Mononuclear cell (primary cell): Measurements from ENCODE around the gene HOXA9. TPM values are rescaled to one million over a fixed set of nuclear protein-coding genes. Genes with fewer than 3 reads are reported as not detected.

ENCODE experiments used
- H3K27me3 ChIP-seq: 2 replicates; pipeline ENCODE4 v1.6.0; 2011; ENCODE audit warnings: low read length, control low read depth; ENCODE audit not compliant: insufficient read depth
- H3K4me1 ChIP-seq: 2 replicates; pipeline ENCODE4 v1.5.1; 2011; ENCODE audit warnings: mild to moderate bottlenecking, low read length, control low read depth; ENCODE audit not compliant: insufficient read depth
- H3K4me3 ChIP-seq: 2 replicates; pipeline ENCODE4 v1.5.1; 2011; ENCODE audit warnings: mild to moderate bottlenecking, low read length, moderate library complexity
- H3K9me3 ChIP-seq: 2 replicates; pipeline ENCODE4 v1.5.1; 2011; ENCODE audit warnings: low read depth, mild to moderate bottlenecking, control low read depth, low read length
- total RNA-seq: library from RNA; depleted of rRNA; stranded (reverse); fragments of >200 nt; gene quantifications from one replicate; pipeline ENCODE4 v1.2.3, GENCODE V29; 2012

The HOXA9 gene
- total RNA-seq, 1 donor, result 0.52 TPM

DNA sequence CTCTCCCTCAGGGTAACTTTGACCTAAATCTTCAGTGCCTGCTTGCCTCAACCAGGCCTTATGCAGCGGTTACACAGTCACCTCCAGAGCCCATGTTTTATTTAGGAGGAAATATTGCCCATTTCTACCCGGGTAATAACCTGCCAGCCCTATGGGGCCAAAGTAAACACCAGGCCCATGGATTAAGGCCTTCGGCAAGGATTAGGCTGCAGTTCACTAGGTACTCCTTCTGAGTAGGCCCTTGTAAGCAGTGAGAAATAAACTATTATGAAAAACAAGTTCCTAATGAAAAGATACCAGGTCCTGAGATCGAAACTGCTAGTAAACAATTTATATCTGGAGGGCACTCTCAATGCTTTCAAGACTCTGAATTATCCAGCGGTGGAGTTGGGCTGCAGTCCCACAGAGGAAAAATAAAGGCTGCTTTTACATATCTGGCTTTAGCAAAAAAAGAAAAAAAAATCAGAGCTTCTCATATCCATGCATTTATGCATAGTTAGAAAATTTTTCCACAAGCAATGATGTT, 12.5 kb upstream of the HOXA9 start:
- peaks cover 91% of the 10 kb centered on the region for H3K27me3 ChIP-seq
- no peaks in the 10 kb centered on the region for H3K9me3 ChIP-seq
- peaks cover 27% of the 10 kb centered on the region for H3K4me1 ChIP-seq
- H3K4me3 ChIP-seq, result no peak overlapping the region

DNA sequence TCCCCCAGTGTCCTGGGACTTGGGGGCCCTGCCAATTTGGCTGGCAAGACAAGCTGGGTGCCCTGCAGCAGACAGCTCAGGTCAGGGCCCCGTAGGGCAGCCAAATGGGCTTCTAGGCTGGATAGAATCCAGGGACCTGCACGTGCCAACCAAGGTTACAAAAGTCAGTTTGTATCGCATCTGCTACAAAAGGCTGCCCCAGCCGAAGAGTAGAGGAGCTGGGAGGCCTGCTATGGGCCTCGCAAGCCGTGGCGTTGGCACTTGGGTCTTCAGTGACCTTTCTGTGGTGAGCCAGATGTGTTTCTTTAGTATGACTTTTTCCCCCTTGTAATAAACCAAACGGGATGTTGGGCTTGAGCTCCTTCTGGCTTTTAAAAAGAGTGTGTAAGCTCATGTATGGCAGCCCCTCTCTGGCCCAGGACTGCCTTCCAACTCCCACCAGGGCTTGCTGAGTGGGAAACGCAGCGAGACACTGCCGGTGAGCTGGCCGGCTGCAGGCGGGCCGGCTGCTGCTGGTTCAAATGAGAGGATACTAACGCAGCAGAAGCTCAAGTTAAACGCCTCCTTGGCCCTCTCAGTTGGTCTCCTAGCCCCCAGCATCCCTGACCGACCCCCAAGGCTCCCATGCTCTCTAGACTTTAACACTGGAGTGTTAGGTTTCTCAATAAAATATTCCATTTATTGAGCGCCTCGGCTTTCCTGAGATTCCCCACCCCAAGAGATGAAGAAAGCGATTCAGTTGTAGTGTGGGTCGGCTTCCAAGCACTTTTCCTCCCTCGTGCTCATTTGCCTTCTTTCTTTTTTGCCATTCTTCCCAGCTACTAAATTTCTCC, 11.8 kb upstream of the HOXA9 start:
- peaks cover 91% of the 10 kb centered on the region for H3K27me3 ChIP-seq
- no peak overlapping the region for H3K4me3 ChIP-seq
- no peaks in the 10 kb centered on the region for H3K9me3 ChIP-seq
- H3K4me1 ChIP-seq, result peaks cover 34% of the 10 kb centered on the region

DNA sequence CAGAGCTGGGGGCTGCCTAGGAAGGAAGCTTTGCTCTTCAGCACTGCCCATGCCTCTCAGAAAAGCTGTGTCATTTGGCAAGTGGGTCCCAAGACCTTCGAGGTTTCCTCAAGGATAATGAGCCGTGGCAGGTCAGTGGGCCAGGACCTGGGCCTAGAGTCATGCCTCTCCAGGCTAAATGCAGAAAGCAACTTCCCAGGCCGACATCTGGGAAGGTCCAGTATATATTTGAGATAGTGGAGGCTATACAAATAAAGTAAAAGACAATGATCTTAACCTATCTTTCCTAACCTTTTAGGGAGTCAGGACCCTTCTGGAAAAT, 11.1 kb upstream of the HOXA9 start:
- Histone ChIP-seq H3K4me3 (no peak overlapping the region), H3K9me3 (no peaks in the 10 kb centered on the region), H3K27me3 (peaks cover 91% of the 10 kb centered on the region), H3K4me1 (peaks cover 41% of the 10 kb centered on the region)

DNA sequence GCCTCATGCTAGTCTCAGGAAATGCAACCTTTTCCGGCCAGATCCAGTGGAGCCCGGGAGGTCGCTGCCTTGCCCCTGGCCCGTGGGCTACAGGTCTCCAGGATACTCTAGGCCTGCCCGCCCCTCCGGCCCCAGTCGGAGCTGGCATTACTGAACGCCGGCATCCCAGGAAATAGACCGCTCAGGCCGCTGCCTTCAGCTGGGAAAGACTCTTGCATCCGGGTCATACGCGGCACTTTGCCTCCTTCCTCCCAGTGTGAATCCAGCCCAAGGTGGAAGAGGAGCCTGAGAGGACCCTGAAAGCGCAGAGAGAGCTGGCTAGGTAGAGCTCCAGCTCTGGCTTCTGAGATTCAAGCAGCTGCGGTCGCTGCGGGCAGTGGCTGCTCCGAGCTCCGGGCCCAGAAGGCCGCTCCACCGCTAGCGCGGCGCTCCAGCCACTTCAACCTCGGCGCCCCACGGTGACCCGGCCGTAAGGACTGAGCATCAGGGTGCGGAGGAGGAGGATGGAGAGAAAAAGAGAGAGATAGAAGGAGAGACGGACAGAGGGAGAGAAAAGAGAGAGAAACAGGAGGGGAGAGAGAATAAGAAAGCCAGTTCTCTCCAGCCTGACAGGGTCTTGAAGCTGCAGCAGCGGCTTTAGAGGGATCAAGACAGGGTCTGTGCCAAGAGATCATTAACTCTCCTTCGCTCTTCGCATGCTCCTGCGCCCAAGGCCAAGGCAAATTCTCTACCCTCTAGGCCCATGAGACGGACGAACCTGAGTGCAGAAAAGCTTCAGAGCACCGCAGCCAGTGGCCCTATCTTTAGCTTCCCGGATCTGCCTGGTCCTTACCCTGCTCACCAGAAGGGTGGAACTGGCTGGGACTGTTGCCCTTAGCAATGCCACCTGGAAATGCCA, 10.5 kb upstream of the HOXA9 start:
- Histone ChIP-seq H3K9me3 (no peaks in the 10 kb centered on the region), H3K4me1 (peaks cover 43% of the 10 kb centered on the region), H3K4me3 (no peak overlapping the region), H3K27me3 (peaks cover 92% of the 10 kb centered on the region)

DNA sequence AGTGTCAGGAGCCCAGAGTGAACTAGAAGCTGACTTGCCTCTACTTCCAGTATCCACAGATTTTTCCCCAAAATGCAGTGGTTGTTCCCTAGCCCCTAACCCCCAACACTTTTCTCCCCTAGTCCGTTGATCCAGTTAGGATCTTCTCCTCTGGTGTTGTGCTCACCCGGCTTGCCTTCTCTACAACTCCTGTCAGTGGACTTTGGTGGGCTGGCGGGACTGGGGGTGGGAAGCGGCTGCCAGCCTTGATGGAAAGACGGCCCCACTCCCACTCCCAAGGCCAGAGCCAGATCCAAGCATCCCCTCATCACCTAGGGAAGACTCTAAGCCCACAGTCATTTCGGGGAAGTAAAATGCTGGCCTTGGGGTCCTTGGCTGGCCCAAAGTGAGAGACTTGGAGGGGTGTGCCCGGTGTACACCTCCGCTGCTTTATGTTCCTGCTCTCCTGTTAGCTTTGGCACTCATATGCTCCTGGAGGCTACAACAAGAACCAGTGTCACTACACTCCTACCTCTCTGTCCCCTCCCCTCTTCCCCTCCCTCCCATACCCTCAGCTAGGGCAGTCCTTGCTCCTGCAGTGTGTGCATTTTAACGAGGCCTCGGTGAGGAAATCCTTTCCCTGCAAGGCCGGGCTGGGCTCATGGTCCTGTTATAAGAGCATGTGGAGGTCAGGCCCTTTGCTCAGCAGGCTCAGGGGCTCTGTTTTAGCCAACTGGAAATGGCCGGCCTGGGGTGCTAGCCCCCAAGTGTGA, 9.7 kb upstream of the HOXA9 start:
- H3K4me3 ChIP-seq, result no peak overlapping the region
- H3K27me3 ChIP-seq, result peaks cover 92% of the 10 kb centered on the region
- no peaks in the 10 kb centered on the region for H3K9me3 ChIP-seq
- peaks cover 46% of the 10 kb centered on the region for H3K4me1 ChIP-seq

DNA sequence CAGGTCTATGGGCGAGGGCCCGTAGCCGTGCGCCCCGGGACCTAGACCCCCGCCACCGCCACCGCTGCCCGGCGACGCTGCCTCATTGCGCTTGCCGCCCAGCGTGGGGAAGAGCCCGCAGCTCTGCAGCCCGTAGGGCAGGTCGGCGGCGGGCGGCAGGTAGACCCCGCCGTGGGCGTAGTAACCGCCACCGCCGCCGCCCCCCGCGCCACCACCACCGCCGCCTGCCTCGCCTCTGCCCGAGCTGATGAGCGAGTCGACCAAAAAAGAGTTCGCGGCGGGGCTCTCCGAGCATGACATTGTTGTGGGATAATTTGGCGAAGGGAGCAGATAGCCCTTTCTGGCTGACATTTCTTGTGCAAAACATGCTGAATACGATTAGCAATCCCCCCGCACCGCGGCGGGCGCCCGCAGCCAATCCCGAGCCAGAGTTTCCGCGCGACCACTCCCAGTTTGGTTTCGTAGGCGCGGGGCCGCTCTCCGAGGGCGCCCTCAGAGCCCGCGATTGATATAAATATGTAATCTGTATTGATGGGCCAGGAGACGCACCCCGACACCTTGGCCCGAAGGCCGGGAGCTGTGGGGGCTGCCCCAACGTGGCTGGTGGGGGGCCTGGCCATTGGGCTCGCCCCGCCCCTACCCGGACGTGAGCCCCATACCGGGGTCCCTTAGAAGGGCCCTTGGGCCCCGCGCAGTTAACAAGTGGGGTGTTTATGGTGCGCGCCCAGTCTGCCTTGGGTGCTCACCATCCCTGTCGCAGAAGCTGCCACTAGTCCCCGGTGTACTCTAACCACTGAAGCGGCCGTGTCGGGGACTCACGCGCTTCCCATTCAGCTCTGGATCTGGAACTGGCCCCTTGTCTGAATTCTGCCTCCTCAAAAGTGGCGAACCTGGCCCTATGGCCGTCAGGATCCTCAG, 8.9 kb upstream of the HOXA9 start, which contains the start of gene HOXA10:
HOXA10 (minus strand) TSS at position 365 of the 918 bp plus-strand sequence; CDS start at position 351, 14 bp downstream.
- H3K4me3 ChIP-seq, result peak within 1 kb of the TSS; percentile 13
- H3K4me1 ChIP-seq, result peaks cover 44% of the 10 kb centered on the region
- H3K27me3 ChIP-seq, result peaks cover 90% of the 10 kb centered on the region
- H3K9me3 ChIP-seq, result no peaks in the 10 kb centered on the region

DNA sequence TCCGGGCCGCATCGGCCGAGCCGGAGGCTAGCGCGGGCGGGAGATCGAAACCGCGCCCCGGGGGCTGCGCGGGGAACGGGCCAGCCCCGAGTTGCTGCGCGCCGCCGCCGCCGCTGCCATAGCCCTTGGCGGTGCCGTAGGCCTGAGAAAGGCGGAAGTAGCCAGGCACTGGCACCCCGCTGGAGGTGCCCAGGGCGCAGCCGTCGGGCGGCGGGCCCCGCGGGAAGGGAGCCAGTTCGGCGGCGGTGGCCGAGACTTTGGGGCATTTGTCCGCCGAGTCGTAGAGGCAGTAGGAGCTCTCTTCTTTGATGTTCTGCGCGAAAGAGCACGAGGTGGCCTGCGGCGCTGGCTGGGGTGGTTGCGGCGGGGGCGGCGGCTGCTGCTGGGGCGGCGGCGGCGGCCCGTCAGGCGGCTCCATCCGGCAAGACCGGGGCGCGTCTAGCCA, 8.2 kb upstream of the HOXA9 start:
- Histone ChIP-seq H3K27me3 (peaks cover 90% of the 10 kb centered on the region), H3K9me3 (no peaks in the 10 kb centered on the region), H3K4me3 (peak overlapping the region; percentile 13), H3K4me1 (peaks cover 51% of the 10 kb centered on the region)

DNA sequence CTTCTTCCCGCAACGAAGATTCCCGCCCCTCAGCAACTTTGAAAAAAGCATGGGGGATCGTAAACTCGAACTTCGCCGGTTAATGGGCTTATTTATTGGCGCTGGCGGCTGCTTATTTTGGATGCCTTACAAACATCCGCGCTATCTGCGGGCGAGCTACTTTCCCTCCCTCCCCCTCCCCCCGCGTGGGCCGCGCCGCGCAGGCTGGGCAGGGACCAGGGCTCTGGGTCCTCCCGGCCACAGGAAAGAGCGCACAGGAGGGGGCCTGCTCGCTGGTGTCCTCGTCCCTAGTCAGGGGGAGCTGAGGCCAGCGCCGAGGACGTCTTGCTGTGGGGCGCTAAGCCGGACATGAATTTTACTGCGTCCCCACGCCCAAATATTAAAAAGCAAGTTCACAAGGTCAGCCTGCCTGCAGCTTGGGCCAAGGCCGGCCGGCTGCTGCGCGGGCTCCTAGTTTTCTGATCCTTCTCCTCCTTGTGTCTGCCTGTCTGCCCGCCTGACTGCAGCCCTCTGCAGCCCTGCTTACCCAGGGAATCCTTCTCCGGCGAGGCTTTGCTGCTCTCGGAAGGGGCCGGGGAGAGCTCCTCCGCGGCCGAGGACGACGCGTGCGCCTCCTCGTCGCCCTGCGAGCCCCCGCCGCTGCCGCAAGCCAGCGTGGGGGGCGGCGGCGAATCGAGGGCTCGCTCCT, 7.6 kb upstream of the HOXA9 start:
- Histone ChIP-seq H3K27me3 (peaks cover 90% of the 10 kb centered on the region), H3K4me1 (peaks cover 51% of the 10 kb centered on the region), H3K4me3 (peak overlapping the region; percentile 13), H3K9me3 (no peaks in the 10 kb centered on the region)

DNA sequence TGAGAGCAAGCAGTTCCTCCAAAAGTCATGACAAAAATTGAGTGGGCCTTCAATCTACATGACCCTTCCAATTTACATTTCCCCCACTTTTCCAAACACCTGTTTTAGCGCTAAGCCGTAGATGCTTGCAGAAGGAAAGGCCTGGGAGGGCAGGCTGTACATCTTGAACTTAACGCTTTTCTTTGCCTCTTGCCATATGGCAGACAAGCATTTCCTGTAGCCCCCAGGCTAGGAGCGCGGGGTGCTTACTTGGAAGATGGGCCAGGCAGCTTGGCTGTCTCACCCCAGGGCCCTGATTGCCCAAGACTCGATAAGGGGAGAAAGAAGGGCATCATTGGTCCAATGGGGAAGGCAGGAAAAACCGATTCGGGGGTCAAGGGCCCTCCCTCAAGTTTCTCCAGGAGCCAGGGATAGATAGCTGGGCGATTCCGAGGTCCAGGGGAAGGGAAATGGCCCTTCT, 7.0 kb upstream of the HOXA9 start:
- H3K9me3 ChIP-seq, result no peaks in the 10 kb centered on the region
- H3K4me1 ChIP-seq, result peaks cover 52% of the 10 kb centered on the region
- H3K27me3 ChIP-seq, result peaks cover 94% of the 10 kb centered on the region
- H3K4me3 ChIP-seq, result no peak overlapping the region

DNA sequence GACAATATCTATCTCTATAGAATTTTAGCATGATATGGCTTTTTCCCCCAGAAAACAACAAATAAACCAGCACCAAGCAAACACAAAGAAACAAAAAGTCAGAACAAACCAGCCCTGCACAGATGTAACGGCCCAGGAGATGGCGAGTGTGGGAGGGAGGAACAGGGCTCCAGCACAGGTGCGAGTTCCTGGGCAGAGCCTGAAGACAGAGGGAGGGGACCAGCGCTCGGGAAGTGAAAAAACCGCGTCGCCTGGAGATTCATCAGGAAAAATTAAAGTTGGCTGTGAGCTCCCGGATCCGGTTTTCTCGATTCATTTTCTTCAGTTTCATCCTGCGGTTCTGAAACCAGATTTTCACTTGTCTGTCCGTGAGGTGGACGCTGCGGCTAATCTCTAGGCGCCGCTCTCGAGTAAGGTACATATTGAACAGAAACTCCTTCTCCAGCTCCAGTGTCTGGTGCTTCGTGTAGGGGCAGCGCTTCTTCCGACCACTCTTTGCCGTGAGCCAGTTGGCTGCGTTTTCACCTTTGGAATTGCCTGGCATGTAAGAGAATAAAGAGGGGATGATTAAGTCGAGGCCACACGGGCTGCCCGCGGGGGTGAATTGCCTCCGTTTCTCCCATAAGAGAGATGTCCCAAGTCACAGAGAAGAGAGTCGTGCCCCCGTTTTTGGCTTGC, 6.4 kb upstream of the HOXA9 start:
- H3K4me1 ChIP-seq, result peaks cover 57% of the 10 kb centered on the region
- H3K9me3 ChIP-seq, result no peaks in the 10 kb centered on the region
- H3K27me3 ChIP-seq, result peaks cover 94% of the 10 kb centered on the region
- H3K4me3 ChIP-seq, result no peak overlapping the region

DNA sequence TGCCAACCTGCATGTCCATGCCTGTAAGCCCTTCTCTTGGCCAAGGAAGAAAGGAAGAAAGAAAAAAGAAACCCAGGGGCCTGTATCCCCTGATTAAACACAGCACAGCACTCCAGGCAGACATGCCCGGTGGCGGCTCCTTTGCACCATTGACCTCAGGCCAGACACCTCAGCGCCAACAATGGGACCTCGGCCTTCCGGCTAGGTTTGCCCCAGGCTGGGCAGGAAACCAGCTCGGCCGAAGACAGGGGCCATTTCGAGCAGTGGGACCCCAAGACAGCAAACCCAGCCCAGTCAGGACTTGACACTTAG, 5.9 kb upstream of the HOXA9 start:
- H3K4me1 ChIP-seq, result peaks cover 62% of the 10 kb centered on the region
- H3K9me3 ChIP-seq, result no peaks in the 10 kb centered on the region
- no peak overlapping the region for H3K4me3 ChIP-seq
- H3K27me3 ChIP-seq, result peaks cover 95% of the 10 kb centered on the region

DNA sequence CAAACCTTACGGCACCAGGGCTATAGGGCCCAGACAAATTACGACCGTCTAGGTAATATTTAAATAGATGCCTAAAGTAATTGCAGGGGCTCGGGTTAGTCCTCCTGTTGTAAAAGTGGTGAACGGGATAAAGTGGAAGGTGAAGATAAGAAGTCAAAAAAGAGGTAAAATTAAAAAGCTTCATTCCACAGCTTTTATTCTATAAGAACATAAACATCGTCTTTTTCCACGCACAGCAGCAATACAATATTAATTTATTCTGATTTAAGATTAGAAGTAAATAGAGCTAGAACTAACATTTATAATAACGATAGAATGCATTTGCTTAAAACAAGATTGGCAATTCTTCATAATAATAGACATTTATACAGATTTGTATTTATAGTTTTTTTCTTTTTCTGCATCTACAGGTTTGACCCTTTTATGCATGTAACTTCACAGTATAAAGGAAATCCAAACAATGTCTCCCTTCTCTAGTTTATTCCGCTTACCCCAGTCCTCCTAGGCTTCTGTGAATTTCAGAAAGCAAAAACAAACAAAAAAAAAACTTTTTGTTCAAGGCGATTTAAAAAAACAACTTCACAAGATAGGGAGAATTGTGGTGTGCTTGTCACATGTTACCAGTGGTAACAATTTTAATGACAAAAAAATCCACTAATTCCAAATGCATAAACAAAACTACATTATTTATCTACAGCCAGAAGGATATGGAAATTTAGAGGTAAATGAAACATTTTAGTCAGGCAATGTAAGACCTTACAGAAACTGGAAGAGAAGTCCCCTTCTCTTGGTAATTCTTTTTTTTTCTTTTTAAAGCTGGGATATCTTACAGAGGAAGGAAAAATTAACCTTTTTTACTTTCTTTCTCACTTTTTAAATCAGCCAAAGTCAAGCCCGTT, 5.3 kb upstream of the HOXA9 start:
- peaks cover 95% of the 10 kb centered on the region for H3K27me3 ChIP-seq
- H3K9me3 ChIP-seq, result no peaks in the 10 kb centered on the region
- no peak overlapping the region for H3K4me3 ChIP-seq
- peaks cover 68% of the 10 kb centered on the region for H3K4me1 ChIP-seq
